Measurements from ENCODE around the gene NUP42. TPM values are rescaled to one million over a fixed set of nuclear protein-coding genes. Genes with fewer than 3 reads are reported as not detected.

Gene NUP42
- total and polyA plus RNA-seq, 2 donors = 28.5 to 50.4 TPM

Other genes starting within 250 kb of the NUP42 start
- 79.1 TPM for gene HYCC1, start 167.9 kb upstream of the NUP42 start, total RNA-seq
- 19.4 TPM for gene HYCC1, start 167.9 kb upstream of the NUP42 start, polyA plus RNA-seq
- gene KLHL7, start 76.3 kb upstream of the NUP42 start, total RNA-seq = 38.5 TPM
- 26.4 TPM for gene KLHL7, start 76.3 kb upstream of the NUP42 start, polyA plus RNA-seq
- gene GPNMB, start 64.7 kb downstream of the NUP42 start, total RNA-seq = 48.1 TPM
- gene GPNMB, start 64.7 kb downstream of the NUP42 start, polyA plus RNA-seq = 62.2 TPM
- 42.8 TPM for gene MALSU1, start 117.3 kb downstream of the NUP42 start, total RNA-seq
- 60.8 TPM for gene MALSU1, start 117.3 kb downstream of the NUP42 start, polyA plus RNA-seq

Measured in urinary bladder (tissue), 2 donors.